ENCODE data around the gene FSTL4.

Gene FSTL4

DNA sequence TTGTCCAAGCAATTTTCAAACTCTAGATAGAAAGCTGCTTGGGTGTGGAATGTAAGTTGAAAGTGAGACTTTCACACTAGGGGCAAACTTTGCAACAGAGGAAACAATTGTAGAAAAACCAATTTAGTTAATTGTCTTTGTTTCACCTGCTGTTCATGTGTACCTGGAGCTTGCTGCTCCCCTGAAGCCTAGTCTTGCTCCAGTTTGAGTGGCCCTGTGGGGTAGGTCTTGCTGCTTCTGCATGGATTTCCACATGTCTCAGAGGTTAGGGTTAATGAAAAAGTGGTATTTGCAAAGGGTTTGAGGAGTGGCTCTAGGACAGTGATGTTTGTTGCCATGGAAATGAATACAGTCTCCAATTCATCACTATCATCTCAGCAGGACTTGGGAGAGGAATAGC lies 182.2 kb downstream of the FSTL4 start:
- no peak overlapping the region for H3K4me3 ChIP-seq (ENCODE audit: low read depth, low read length)
- POLR2A ChIA-PET: no interaction called here
- TF ChIP-seq, protein P1, sequence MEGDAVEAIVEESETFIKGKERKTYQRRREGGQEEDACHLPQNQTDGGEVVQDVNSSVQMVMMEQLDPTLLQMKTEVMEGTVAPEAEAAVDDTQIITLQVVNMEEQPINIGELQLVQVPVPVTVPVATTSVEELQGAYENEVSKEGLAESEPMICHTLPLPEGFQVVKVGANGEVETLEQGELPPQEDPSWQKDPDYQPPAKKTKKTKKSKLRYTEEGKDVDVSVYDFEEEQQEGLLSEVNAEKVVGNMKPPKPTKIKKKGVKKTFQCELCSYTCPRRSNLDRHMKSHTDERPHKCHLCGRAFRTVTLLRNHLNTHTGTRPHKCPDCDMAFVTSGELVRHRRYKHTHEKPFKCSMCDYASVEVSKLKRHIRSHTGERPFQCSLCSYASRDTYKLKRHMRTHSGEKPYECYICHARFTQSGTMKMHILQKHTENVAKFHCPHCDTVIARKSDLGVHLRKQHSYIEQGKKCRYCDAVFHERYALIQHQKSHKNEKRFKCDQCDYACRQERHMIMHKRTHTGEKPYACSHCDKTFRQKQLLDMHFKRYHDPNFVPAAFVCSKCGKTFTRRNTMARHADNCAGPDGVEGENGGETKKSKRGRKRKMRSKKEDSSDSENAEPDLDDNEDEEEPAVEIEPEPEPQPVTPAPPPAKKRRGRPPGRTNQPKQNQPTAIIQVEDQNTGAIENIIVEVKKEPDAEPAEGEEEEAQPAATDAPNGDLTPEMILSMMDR (IDR thresholded peaks at IDR 0.05; ENCODE audit: insufficient read depth, low read length, missing control alignments): no peak
- CTCF ChIA-PET: interaction anchor here (0.7 kb wide), 1 partner anchor 20 kb away, joined by 3 read pairs; no protein-coding TSS in a partner anchor
- no peak for DNase-seq (ENCODE audit: low read depth, low spot score)

DNA sequence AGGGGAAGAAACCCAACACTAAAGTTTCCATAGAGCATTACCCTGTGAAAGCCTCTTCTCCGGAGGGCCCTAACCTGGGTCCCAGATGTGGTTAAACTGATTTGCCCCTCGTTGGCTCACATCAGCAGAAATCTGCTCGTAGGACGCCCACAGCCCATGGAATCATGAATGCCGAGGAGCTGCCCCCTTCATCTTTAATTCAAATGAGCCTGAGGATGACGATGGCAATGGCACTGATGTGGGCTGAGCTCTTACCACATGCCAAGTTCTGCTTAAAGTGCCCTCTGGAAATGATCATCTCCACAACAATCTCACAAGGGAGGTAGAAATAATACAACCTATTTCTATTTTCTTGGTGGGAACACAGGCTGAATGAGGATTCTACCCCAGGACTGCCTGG lies 183.3 kb downstream of the FSTL4 start:
- H3K4me3 ChIP-seq (ENCODE audit: low read depth, low read length): no peak overlapping the region
- ChIA-PET CTCF (no interaction called here), POLR2A (interaction anchor here (0.6 kb wide), 1 partner anchor 18 kb away, joined by 4 read pairs; no protein-coding TSS in a partner anchor)
- no peak for DNase-seq (ENCODE audit: low read depth, low spot score)
- TF ChIP-seq, protein P1 (IDR thresholded peaks at IDR 0.05; ENCODE audit: insufficient read depth, low read length, missing control alignments): no peak

DNA sequence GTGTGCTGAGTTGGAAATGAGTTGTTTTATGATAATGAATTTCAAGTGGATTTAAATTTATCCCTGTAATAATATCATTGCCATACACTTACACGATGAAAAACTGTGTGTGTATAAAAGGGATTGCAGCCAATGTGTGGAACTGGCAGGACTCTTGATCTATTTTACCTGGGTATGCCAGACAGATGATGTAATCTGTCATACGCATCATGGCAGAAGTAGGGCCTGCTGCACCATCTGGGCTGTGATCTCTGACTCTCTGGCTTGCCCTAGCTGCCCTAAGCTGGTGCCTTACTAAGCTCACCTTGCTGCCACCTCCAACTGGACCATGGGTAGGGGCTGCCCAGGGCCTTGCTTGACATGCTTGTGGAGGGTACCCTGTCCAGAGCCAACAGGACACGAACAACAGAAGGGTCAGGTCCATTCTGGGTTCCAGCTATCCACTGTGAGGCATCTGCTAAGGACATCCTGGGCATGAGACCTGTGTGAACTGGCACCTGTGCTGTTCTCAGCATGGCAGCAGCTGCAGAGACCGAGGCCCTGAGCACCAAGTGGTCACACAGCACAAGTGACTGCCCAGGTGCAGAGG lies 184.2 kb downstream of the FSTL4 start:
- no peak overlapping the region for H3K4me3 ChIP-seq (ENCODE audit: low read depth, low read length)
- CTCF ChIA-PET: no interaction called here
- POLR2A ChIA-PET: no interaction called here
- TF ChIP-seq, protein P1 (IDR thresholded peaks at IDR 0.05; ENCODE audit: insufficient read depth, low read length, missing control alignments): no peak
- no peak for DNase-seq (ENCODE audit: low read depth, low spot score)

DNA sequence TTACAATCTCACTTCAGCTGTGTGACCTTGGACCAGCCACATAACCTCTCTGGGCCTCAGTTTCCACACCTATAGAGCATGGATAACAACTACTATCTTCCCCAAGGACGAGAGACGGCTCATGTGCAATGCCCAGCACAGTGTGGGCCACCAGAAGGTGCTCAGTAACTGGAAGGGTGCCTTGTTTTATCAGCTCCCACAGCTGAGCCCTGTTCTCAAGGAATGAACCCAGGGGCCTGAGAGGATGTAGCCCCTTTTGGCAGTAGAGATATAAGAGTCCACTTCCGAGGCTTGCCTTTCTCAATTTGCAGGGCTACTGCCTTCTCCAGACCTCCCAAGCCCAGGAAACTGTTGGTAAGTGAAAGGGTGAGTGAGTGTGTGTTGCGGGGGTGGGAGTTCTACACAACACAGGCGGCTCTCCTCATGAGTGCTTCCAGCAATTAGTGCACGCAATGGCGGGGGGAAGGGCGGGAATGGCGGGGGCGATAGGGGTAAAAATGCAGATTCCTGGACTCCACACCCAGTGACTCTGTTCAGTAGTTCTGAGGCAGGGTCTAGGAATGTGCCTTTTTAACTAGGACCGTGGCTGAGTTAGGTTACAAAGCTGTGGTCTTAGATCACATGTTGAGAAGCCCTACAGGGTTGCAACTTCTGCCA lies 185.1 kb downstream of the FSTL4 start:
- TF ChIP-seq, protein P1 (IDR thresholded peaks at IDR 0.05; ENCODE audit: insufficient read depth, low read length, missing control alignments): no peak
- CTCF ChIA-PET: no interaction called here
- POLR2A ChIA-PET: no interaction called here
- no peak overlapping the region for H3K4me3 ChIP-seq (ENCODE audit: low read depth, low read length)
- DNase-seq (ENCODE audit: low read depth, low spot score): no peak

DNA sequence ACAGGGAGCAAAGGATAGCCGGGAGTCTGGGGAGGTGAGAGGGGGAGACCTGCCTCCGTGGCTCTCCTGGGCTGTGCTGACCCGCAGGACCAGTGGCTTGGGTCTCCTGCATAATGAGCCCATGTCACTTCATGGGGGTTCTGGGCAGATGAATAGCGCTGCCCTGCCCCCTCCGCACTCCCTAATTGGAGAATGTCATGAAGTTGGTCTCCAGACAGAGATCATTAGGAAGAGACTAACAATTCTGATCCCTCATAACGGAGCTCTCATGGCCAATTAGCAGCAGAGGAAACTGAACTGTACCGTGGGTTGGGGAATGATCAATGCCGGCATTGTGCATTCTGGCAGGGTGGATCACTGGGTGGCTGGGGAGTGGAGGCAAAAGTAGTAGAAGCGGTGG lies 186.1 kb downstream of the FSTL4 start:
- DNase-seq (ENCODE audit: low read depth, low spot score): no peak
- H3K4me3 ChIP-seq (ENCODE audit: low read depth, low read length): no peak overlapping the region
- ChIA-PET POLR2A (no interaction called here), CTCF (interaction anchor here (1.2 to 1.6 kb wide), 3 partner anchors 10 to 444 kb away, joined by 3 to 4 read pairs (median 4); no protein-coding TSS in a partner anchor)
- TF ChIP-seq, protein P1 (IDR thresholded peaks at IDR 0.05; ENCODE audit: insufficient read depth, low read length, missing control alignments): no peak

DNA sequence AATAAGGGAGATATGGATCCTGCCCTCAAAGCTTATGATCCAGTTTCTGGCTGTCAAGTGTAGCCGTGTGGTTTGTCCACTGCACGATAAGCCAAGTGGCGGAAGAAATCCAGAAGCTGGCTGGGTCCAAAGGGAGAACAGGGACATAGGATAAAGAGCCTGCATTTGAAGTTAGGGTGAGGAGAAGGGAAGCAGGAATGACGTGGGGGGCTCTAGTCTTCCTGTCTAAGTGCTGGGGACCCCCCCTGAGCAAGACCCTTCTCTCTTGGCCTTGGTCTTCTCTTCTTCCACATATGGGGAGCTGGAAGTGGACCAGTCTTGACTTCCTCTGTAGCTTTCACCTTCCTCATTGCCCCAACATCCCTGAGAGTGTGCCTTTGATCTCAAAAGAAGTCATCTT lies 186.6 kb downstream of the FSTL4 start:
- TF ChIP-seq, protein P1 (IDR thresholded peaks at IDR 0.05; ENCODE audit: insufficient read depth, low read length, missing control alignments): no peak
- no peak for DNase-seq (ENCODE audit: low read depth, low spot score)
- H3K4me3 ChIP-seq (ENCODE audit: low read depth, low read length): no peak overlapping the region
- ChIA-PET POLR2A (no interaction called here), CTCF (interaction anchor here (0.7 to 1.6 kb wide), 5 partner anchors 9 to 444 kb away, joined by 3 to 4 read pairs (median 4); no protein-coding TSS in a partner anchor)
